HG03139 (cell line): Measurements from ENCODE around the gene SRSF5.
"Not testable (repeated sequence)": the region's sequence is repeated elsewhere in the genome, so short reads cannot be mapped to it uniquely, and the experiment has no call there.

ENCODE experiments used
- ATAC-seq: cut with Tn5 transposase; IDR thresholded peaks from one replicate; pipeline ENCODE4 v1.9.1; 2021; ENCODE audit not compliant: unreplicated experiment

Gene SRSF5

DNA sequence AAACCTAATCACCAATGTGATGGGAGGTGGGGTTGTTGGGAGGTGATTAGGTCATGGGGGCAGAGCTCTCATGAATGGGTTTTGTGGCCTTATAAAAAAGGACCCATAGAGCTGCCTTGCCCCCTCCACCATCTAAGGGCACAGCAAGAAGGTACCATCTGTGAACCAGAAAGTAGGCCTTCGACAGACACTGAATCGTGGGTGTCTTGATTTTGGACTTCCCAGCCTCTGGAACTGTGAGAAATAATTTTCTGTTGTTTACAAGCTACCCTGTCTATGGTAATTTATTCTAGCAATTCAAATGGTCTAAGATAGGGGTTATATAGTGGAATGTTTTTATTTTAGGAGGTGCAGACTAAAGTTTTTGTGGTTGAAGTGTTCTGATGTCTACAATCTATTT lies 38.0 kb downstream of the SRSF5 start:
- ATAC-seq: no peak

DNA sequence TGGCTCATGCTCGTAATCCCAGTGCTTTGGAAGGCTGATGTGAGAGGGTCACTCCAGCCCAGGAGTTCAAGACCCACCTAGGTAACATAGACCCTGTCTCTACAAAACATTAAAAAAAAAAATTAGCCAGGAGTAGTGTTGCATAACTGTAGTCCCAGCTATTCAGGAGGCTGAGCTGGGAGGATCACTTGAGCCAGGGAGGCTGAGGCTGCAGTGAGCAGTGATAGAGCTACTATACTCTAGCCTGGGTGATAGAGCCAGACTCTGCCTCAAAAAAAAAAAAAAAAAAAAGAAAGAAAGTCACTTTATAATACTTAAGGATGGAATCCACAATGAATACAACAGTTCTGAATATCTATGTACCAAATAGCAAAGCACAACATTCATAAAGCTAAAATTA lies 40.2 kb downstream of the SRSF5 start:
- no peak for ATAC-seq

DNA sequence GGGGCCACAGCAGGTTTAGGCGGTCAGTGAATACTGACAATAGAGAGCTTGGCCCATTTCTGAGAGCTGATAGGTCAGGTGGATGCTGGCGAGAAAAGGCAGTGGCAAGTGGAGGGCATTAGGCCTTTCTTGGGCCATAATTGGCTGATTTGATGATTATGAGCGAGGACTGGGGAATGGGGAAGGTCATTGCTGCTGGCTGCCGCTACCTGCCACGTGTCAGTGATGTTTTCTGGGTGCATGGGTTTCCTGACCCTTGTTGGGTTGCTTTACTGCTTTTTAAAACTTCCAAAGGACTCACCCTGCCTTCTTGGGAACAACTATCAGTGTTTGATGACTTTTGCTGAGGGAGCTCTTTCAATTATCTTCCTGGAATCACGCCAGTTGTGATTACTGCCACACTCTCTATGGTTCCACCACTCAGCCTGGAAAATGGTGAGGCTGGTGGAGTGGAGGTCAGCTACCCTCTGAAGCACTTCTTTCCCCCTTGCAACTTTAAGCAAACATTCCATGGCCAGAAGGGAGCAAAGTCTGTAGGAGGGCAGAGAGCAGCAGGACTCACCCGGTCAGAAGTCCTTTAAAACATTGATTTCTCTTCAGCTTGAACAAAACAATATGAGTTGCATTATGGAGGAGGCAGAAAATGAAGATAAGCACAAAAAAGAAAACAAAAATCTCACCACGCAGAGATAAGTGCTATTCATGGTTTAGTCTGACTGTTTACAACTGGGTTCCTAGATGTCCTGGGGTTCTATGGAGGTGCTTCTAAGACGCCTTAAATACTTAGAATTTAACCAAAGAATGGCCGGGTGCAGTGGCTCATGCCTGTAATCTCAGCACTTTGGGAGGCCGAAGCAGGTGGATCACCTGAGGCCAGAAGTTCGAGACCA lies 42.2 kb downstream of the SRSF5 start:
- no peak for ATAC-seq

DNA sequence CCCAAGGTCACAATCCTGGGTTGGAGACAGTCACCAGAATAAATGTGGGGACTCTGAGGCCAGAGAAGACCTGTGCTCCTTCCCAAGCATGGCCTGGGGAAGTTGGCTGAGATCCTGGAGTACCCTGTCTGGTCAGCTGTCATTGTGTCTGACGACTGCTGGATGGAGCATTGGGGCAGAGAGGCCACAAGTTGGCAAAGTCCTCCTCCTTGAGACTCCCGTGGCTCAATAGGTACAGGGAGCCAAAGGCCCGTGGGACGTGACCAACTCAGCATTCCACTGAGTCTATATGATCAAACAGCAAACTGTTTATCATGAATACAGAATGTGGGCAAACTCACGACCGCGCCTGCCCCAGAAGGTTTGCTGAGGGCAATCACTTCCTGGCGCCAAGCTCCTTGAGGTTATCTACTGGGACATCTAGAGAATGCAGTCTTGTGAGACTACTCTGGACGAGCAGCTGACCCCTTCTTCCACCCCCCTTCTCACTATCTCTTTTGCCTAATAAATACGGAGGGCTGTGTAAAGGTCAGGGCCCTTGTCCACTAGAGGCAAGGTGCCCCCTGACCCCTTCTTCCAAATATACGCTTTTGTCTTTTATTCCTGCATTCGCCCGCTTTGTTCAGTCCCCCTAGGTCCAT lies 44.4 kb downstream of the SRSF5 start:
- no peak for ATAC-seq

DNA sequence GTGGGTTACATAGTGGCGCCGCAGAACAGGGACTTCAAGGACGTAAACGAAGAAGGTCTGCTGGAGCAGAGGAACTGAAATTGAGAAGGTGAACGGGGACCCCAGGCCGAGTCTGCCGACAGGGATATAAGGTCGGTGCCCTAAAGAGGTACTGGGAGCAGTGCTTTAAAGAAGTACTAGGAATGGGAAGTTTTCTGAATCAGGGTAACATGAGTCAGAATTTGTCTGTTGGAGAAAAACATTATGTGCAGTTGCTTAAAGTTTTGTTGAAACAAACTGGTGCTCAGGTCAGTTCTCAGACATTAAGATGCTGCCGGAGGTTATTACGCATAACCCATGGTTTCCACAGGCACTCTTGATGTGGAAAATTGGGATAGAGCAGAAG lies 44.9 kb downstream of the SRSF5 start:
- ATAC-seq: no peak

DNA sequence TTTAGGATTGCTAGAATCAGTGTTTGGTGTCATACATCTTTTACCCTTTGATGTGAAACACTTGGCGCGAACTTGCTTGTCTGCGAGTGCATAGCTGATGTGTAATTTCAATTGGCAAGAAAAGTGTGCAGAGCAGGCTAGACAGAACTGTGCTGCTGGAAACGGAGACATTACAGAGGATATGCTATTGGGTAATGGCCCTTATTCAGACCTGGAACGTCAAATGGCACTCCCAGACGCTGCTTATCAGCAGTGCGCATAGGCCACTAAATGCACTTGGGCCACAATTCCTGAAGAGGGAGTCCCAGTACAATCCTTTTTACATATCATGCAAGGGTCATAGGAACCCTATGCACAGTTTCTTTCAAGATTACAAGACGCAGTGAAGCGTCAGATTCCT lies 45.8 kb downstream of the SRSF5 start:
- no peak for ATAC-seq

DNA sequence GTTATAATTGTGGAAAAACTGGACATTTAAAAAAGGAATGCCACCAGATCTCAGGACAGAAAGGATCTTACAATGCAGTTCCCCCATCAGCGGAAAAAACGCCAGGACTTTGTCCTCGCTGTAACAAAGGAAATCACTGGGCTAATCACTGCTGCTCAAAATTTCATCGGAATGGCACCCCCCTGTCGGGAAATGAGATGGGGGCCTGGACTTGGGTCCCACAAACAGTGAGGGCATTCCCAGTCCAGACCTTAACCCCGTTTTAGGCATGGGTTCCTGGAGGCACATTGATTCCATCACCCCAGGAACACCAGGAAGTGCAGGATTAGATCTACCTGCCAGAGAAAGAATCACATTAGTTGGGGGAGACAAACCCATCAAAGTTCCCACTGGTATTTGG lies 46.4 kb downstream of the SRSF5 start:
- ATAC-seq: not testable (repeated sequence)

DNA sequence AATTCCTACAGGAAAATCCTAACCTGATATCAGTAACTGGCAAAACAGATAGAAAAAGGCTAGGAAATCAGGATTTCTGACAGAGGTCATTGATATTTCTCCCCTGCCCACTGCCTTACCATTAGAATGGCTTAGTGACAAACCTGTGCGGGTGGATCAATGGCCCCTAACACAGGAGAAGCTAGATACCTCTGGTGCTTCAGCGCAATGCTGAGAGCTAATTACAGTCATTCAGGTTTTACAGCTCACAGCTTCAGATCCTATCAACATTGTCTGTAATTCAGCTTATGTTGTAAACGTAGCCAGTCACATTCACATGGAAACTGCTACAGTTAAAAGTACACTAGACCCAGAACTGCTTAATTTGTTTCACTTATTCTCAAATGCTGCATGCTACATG lies 47.5 kb downstream of the SRSF5 start:
- ATAC-seq: no peak

DNA sequence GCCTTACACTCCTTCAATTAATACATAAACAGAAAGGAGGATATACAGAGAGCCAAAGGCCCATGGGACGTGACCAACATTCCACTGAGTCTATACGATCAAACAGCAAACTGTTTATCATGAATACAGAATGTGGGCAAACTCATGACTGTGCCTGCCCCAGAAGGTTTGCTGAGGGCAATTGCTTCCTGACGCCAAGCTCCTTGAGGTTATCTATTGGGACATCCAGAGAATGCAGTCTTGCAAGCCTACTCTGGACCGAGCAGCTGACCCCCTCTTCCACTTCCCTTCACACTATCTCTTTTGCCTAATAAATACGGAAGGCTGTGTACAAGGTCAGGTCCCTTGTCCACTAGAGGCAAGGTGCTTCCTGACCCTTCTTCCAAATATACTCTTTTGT lies 48.6 kb downstream of the SRSF5 start:
- ATAC-seq: no peak

DNA sequence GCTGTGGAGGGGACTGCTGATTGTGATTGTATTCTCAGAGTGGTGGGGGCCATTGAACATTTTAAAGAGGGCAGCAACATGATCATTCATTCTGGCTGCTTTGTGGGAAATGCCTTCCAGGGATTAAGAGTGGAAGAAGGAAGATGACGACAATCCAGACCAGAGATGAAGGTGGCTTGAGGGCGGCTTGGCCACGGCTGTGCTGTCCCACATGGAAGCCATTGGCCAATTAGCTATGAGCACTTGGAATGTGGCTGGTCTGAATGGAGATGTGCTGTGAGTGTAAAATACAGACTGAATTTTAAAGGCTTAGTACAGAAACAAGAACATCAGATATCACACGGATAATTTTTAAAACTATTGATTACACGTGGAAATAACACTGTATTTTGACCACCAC lies 49.3 kb downstream of the SRSF5 start:
- ATAC-seq: no peak

DNA sequence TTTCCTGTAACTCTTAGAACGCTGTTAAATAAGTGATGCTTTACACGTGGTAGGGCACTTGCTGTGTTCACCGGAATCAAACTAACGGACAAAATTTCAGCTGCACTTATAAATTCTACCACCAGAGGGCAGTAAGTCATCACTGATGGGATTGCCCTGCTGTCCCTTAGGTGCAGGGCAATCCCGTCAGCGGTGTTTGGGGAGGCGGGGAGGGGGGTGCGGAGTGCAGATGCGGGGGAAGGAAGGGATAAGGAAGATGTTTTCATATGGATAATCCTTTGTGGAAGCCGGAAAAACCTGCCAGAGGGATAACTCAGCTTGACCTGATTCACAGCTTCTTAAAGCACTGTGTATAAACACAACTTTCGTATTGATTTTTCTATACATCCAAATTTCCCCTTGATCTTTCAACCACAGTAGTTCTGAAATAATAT lies 51.8 kb downstream of the SRSF5 start:
- ATAC-seq: no peak

DNA sequence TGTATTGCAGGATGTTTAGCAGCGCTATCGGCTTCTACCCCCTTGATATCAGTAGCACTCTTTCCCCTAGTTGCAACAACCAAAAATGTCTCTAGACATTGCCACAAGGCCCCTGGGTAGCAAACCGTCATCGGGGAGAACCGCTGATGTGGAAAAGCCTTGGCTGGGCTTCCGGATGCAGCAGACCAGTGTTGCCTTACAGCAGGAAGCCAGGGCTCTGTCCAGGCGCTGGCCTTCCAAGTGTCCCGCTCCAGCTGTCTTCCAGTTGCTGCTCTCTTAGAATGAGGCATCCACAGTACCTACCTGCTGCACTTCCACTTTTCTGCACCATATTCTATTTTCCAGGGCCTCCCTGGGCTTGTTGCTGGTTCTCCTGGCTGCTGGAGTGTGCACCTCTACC lies 52.7 kb downstream of the SRSF5 start:
- ATAC-seq: no peak

DNA sequence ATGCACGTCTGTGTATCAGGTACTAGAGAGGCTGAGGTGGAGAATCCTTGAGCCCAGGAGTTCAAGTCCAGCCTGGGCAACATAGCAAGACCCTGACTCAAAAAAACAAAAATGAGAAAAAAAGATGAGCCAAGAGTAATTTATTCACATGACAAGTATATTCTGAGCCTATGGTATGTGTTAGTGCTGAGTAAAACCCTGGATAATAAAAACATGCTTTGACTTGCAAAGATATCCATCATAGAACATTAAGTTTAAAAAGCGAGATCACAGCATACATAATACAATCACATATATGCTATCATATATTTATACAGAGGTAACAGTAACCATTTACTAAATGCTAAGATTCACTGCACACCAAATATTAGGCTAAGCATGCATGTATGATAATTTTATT lies 54.0 kb downstream of the SRSF5 start:
- no peak for ATAC-seq
